C4-2B (cell line): ENCODE results near the gene WAC.

Experiments
- ZFX ChIP-seq: fragments of 450-650 bp; IDR thresholded peaks from 2 replicates; pipeline ENCODE4 v1.6.1; 2017
- TF ChIP-seq, protein P1 (sequence below): fragments of 450-650 bp; conservative IDR thresholded peaks from 2 replicates; pipeline ENCODE4 v1.5.1; 2017; ENCODE audit warnings: mild to moderate bottlenecking

DNA sequence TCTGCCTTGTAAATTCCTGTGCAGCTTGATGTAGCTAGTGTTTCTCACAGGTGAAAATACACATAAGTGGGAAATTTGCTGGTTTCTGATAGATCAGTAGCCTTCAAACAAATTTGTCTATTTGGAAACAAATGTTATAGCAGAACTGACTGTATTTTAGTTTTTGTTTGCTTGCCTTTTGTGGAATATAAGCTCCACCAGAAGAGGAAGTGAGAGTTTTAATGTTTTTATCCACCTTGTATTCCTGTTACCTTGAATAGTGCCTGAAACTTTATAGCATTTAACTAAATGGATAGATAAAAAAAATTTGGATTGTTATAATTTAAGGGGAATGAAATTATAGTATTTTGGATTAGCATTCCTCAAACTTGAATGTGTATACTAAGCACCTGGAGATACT is 9.8 kb downstream of the WAC start:
- TF ChIP-seq, protein P1, sequence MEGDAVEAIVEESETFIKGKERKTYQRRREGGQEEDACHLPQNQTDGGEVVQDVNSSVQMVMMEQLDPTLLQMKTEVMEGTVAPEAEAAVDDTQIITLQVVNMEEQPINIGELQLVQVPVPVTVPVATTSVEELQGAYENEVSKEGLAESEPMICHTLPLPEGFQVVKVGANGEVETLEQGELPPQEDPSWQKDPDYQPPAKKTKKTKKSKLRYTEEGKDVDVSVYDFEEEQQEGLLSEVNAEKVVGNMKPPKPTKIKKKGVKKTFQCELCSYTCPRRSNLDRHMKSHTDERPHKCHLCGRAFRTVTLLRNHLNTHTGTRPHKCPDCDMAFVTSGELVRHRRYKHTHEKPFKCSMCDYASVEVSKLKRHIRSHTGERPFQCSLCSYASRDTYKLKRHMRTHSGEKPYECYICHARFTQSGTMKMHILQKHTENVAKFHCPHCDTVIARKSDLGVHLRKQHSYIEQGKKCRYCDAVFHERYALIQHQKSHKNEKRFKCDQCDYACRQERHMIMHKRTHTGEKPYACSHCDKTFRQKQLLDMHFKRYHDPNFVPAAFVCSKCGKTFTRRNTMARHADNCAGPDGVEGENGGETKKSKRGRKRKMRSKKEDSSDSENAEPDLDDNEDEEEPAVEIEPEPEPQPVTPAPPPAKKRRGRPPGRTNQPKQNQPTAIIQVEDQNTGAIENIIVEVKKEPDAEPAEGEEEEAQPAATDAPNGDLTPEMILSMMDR: no peak
- TF ChIP-seq ZFX: no peak
